Measurements from ENCODE around the gene LPCAT4.
A peak's percentile ranks its signal among the peaks of the same experiment; 100 is the strongest.
"Not testable (repeated sequence)": the region's sequence is repeated elsewhere in the genome, so short reads cannot be mapped to it uniquely, and the experiment has no call there.

LPCAT4 gene

GRCh38 chr15:34364041-34364440 is 3.0 kb downstream of the LPCAT4 start:
- no peak for DNase-seq (ENCODE audit: low spot score)
- no peak for FAIRE-seq

DNA sequence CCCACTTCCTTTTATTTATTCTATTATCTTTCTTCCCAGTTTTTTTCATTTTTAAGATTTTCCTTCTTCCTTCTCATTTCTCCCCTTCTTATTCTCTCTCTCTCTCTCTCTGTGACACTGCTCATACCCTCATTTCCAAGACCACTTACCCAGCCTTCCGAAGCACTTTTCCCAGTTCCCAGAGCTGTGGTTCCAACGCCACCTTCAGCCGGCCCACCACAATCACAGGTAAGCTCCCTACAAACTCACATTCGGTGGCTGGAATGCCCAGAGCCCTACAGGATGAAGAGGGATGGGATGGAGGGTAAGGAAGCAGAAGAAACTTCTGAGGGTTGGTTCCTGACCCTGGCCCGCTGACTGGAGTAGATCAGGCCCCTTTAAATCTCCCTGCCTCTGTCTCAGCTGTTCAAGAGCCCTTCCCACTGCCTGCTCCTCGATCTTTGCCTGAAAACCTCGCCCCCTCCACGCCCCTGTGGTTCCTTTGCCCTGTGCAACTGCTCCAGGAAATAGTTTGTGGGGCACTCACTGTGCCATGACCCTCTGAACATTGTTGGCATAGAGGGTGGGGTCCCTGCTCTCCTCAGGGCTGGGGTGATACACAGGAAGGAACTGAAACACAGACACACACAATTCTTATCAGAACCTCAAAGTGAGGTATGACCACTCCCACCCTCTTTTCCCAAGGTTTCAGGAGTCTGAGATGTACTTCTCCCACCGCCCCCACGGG is 4.8 kb downstream of the LPCAT4 start:
- FAIRE-seq = no peak
- DNase-seq (ENCODE audit: low spot score) = no peak

DNA sequence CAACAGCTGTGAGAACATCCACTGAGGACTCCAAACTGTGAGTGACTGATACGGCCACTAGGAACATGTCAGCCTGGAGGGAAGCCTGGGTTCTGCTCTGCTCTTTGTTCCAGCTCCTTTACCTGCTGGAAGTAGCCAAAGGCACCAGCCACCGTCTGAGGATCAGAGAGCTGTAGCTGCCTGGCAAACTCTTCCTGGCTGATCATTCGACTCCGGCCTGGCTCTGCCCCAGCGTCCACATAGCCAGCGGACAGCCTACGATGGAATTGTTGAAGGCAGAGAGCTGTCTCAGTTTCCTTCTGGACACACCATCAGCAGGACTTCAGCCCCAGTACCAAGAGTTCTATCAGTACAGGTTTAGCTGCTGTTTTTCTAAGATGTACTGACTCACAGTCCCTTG is 5.7 kb downstream of the LPCAT4 start:
- no peak for FAIRE-seq
- no peak for DNase-seq (ENCODE audit: low spot score)

- DNase-seq (ENCODE audit: low spot score) (no peak), FAIRE-seq (no peak)
These were observed 6.7 kb downstream of the LPCAT4 start for GRCh38 chr15:34360298-34360697.

GRCh38 chr15:34359416-34359815 is 7.6 kb downstream of the LPCAT4 start:
- no peak for DNase-seq (ENCODE audit: low spot score)
- no peak for FAIRE-seq

GRCh38 chr15:34358948-34359347 is 8.0 kb downstream of the LPCAT4 start:
- no peak for FAIRE-seq
- no peak for DNase-seq (ENCODE audit: low spot score)

DNA sequence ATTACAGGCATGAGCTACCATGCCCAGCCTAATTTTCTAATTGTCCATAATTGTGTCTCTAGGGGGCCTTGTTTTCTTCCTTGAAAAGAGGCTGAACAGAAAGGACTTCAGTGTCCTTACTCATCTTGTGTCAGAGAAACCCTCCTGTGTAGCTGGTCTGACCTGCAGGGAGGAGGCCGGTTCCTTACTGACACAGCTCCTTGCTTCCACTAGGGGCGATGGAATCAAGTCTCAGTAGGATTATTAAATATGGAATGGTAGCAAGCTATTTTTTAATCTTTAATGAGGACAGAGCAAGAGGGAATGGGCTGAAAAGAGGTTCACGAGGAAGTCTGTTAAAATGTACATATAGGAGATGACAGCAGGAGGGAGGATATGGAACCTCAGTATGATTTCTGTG is 8.6 kb downstream of the LPCAT4 start:
- FAIRE-seq = no peak
- DNase-seq (ENCODE audit: low spot score) = no peak

DNA sequence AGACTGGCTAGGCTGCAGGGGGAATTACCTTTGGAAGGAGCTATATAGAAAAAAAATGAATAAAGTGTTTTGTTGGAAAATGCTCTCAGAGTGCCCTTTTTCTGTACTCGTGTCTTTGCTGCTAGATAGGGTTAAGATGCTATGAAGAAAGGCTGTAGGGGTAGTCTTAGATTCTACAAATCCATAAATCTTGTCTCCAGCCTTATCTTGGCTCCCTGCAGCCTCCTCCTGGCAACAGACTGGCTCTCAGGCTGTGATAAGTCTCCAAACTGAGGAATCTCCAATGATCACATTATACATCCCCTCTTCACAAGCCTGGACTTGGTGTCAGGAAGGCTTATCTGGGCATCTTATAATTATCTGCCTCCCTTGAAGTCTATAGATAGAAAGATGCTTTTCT is 9.3 kb downstream of the LPCAT4 start:
- DNase-seq (ENCODE audit: low spot score) (no peak), FAIRE-seq (no peak)

DNA sequence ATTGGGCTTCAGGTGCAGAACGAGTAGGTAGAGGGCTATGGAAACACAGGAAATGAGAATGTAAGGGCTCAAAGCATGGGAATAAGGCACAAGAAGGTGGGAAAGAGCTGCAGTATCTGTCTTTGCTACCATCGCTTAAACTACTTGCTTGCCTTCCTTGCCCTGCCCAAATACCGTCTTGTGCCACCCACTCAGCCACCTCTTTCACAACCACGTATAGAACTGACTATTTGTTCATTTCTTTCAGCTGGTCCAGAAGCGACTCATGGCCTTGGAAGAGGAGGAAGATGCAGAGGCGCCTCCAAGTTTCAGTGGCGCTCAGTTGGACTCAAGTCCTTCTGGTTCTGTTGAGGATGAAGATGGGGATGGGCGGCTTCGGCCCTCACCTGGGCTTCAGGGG is 11.8 kb downstream of the LPCAT4 start:
- no peak for DNase-seq (ENCODE audit: low spot score)
- no peak for FAIRE-seq

DNA sequence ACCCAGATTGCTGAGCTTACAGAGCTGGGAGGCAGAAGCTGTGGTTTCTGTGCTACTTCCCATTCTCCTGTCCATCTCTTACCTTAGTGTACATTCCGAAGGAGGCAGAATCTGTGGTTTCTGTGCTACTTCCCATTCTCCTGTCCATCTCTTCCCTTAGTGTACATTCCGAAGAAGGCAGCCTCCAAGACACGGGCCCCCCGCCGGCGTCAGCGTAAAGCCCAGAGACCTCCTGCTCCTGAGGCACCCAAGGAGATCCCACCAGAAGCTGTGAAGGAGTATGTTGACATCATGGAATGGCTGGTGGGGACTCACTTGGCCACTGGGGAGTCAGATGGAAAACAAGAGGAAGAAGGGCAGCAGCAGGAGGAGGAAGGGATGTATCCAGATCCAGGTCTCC is 12.7 kb downstream of the LPCAT4 start:
- DNase-seq (ENCODE audit: low spot score) (no peak), FAIRE-seq (no peak)

- FAIRE-seq (no peak), DNase-seq (ENCODE audit: low spot score) (no peak)
These were observed 13.4 kb downstream of the LPCAT4 start for GRCh38 chr15:34353627-34354026.

GRCh38 chr15:34352996-34353395 is 14.0 kb downstream of the LPCAT4 start:
- not testable (repeated sequence) for DNase-seq (ENCODE audit: low spot score); FAIRE-seq

- DNase-seq (ENCODE audit: low spot score) (no peak), FAIRE-seq (no peak)
These were observed 17.2 kb downstream of the LPCAT4 start for GRCh38 chr15:34349769-34350168.

GRCh38 chr15:34348735-34349300 is 18.2 kb downstream of the LPCAT4 start:
- FAIRE-seq (no peak), DNase-seq (ENCODE audit: low spot score) (no peak)

DNA sequence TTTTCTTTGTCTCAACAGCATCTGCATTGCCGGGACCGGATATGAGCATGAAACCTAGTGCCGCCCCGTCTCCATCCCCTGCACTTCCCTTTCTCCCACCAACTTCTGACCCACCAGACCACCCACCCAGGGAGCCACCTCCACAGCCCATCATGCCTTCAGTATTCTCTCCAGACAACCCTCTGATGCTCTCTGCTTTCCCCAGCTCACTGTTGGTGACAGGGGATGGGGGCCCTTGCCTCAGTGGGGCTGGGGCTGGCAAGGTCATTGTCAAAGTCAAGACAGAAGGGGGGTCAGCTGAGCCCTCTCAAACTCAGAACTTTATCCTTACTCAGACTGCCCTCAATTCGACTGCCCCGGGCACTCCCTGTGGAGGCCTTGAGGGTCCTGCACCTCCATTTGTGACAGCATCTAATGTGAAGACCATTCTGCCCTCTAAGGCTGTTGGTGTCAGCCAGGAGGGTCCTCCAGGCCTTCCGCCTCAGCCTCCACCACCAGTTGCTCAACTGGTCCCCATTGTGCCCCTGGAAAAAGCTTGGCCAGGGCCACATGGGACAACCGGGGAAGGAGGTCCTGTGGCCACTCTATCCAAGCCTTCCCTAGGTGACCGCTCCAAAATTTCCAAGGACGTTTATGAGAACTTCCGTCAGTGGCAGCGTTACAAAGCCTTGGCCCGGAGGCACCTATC is 18.9 kb downstream of the LPCAT4 start:
- no peak for DNase-seq (ENCODE audit: low spot score)
- no peak for FAIRE-seq

DNA sequence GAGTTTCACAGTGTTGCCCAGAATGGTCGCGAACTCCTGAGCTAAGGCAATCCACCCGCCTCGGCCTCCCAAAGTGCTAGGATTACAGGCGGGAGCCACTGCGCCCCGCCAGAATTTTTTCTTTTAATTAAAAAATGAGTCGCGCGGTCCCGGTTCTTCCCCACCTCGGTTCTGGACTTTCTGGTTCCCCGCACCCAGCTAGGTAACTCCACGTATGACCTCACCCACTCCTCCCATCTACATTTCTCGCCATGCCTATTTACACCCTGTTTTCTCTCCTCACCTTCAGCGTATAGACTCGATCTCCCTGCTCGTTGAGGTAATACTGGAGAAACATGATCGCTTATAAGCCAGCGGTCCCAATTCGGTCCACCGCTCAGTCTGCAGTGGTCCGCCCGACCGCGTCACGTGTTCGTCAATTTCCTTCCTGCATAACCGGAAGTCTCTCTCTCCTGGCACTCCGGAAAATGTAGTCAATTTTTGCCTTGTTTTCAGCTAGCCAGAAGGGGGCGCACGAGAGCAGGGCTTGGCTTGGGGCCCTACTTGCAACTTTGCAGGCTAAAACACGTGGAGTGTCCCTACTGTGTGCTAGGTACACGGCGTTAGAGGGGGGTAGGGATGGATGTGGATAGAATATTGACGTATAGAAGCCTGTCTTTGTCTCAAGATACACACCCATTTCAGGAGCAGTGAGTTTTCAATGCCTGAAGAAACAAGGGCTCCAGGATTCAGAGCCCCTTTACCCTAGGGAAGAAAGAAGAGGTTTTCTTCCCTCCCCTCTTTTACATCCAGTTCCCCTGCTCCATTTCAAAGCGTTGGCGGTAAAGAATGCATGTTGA is 24.0 kb downstream of the LPCAT4 start, which contains the start of the genes NOP10 and NUTM1:
NOP10 (minus strand) TSS at position 400 of the 839 bp plus-strand sequence; CDS start at position 337, 63 bp downstream.
NUTM1 (plus strand) TSS at position 579 of the 839 bp plus-strand sequence. CDS start 382 bp downstream, outside the sequence.
- no peak for FAIRE-seq
- peak; percentile 86 for DNase-seq (ENCODE audit: low spot score)

GRCh38 chr15:34342213-34342736 is 24.7 kb downstream of the LPCAT4 start:
- FAIRE-seq; DNase-seq (ENCODE audit: low spot score): not testable (repeated sequence)

DNA sequence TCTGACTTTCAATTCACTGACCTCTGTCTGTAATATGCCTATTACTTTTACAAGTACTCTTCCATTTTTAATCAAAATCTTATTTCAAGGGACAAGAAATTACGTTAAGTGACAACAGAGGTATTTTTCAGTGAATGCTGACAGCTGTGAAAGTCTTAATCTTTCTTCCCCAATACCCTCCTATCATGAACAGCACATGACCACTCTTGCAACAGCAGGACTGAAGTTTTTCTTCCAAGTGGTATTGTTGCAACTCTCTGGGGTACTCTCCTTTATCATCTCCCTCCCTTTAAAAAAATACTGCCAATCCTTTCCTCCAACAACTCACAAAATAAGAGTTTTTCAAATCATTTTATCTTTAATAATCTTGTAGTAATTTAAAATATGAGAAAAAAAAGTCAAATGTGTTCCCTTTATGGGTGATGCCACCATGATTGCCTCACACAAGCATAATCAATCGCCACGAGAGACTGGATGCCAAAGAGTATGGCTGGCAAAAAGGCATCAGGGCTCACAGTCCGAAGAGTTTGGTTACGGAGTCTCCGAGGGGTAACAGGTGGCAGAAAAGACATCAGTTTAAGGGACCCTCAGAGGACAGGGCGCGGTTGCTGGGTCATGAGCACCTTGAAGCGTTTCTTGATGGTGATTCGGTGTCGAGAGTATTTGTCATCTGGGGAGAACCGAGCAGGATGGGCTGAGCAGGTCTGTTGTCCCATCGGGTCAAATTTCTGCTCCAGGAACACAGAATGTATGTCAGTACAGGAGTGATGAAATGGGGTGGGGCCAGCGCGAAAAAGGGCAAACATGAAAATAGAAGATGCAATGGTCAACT is 25.4 kb downstream of the LPCAT4 start:
- DNase-seq (ENCODE audit: low spot score) = no peak
- no peak for FAIRE-seq

GRCh38 chr15:34339946-34340345 is 27.1 kb downstream of the LPCAT4 start:
- DNase-seq (ENCODE audit: low spot score) = no peak

DNA sequence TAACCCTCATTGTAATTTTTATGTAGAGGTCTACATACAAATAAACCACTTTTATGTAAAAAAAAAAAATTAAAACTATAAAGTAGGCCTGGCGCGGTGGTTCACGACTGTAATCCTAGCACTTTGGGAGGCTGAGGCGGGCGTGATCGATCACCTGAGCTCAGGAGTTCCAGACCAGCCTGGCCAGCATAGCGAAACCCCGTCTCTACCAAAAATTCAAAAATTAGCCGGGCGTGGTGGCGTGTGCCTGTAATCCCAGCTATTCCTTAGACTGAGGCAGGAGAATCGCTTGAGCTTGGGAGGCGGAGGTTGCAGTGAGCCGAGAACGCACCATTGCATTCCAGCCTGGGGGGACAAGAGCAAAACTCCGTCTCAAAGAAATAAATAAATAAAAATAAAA is 28.6 kb downstream of the LPCAT4 start:
- no peak for DNase-seq (ENCODE audit: low spot score)
- FAIRE-seq = no peak

More at GRCh38 chr15:34339946-34340345, 27.1 kb downstream of the LPCAT4 start:
- FAIRE-seq = no peak
